HG03575 (cell line): ENCODE data around the gene HGS.

Experiments
- ATAC-seq: cut with Tn5 transposase; IDR thresholded peaks from one replicate; pipeline ENCODE4 v1.9.1; 2021; ENCODE audit not compliant: unreplicated experiment, insufficient number of reproducible peaks, low FRiP score; ENCODE audit errors: extremely low read depth

HGS gene

DNA sequence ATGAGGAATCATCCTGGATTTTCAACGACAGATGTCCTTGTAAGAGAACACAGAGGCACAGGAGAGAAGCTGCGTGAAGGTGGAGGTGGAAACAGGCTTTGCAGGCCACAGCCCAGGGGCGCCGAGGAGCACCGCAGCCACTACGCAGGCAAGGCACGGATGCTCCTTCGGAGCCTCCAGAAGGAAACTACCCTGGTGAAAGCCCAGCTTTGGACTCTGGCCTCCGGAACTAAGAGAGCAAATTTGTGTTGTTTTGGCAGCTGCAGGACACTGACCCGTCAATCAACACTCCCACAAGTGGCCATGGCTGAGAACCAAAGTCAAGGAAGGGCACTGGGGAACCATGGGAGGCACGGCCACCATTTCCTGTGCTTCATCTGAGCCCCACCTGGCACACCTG, 3.7 kb upstream of the HGS start:
- ATAC-seq: no peak

DNA sequence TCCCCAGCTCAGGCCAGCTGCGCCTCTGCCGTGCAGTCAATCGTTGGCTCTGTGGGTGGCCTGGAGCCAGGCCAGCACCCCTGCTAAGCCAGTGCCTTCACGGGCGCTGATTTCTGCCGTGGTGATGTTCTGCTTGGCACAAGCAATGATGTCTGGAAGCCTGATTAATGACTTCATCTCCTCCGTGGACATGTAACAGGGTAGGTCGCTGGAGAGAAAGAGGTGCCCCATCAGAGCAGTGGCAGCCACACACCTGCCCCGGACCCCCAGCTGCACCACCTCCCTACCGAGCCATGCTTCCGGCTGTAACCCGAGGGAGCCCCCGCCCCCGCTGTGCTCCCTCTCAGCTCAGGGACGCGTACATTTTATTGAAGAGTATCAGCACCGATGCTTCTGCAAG, 2.1 kb upstream of the HGS start:
- no peak for ATAC-seq

DNA sequence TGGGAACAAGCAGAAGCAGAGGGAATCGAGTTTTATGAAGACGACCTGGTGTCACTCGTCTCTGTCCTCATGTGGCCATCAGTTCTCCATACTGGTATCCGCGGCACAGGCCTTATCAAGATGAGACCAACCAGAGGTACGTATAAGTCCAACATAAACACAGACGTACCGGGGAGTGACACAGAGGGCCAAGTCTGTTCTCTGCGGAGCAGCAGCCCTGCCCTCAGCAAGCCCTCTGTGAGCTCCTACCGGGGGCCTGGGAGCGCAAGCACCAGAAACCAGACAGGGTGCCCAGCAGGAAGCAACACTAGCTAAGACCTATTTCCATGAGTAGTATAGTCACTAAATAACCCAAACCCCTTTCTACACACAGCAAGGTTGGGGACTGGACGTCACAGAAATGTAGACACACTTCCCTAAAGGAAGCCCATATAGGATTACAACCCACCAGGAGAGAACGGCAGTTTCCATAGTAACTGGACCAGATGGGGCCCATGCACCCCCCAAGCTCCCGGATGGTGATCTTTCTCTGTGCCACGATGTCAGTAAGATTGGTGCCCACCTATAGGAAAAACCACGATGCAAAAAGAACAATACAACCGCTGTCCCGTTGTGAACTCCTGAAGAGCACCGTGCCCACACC, 1.1 kb upstream of the HGS start:
- ATAC-seq: no peak

DNA sequence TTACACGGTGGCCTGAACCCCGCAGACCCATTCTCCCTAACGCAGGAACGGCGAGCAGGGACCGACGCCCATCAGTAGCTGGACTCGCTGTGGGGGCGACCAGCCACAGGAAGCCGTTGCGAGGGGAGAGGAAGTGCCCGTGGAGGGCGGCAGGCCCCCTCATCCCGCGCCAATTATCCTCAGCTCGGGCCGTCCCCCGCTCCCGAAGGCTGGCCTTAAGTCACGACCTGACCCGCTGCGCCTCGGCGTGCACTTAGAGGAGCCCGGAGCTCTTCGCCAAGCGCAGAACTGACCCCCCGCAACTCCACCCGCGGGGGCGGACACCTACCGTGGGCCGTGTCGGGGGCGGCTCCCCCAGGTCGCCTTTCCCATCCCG, 615 bp upstream of the HGS start:
- ATAC-seq: no peak

DNA sequence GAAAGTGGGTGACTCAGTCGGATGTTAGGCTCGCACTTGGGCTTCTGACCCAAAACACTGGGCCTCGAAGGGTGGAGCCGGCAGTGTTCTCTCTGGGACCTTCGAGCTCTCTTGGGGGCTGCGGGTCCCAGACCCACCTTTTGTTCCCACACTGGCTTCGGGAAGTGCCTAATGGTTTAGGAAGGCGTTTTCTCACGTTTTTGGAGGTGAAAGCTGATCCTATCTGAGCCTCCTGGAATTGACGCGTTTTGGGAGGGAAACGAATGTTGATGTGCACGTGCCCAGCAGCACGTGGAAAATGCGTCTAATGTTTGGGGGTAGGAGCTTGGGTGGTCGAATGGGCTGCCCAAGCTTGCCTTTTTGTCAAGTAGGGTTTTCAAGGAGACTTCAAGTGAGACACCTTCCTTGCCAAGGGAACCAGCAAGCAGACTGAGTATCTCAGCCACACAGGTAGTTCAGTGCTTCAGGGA, 666 bp downstream of the HGS start:
- no peak for ATAC-seq

DNA sequence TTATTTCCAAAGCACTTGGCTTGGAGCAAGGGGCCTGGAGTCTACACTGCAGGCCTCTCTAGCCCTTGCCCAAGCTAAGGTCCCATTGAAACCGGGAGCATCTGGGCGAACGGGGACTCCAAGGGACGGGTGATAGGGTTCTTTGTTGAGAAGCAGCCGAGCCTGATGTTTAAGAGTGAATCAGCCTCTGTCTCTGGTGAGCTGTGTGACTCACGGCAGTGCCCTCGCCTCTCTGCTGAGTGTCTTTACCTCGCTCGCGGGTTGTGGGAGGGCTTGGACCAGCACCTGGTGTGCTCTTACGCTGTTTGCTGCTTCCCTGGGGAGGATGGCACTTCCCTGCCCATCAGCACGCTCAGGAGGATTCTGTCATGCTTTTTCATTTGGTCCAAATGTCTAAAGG, 1.3 kb downstream of the HGS start:
- ATAC-seq: no peak

DNA sequence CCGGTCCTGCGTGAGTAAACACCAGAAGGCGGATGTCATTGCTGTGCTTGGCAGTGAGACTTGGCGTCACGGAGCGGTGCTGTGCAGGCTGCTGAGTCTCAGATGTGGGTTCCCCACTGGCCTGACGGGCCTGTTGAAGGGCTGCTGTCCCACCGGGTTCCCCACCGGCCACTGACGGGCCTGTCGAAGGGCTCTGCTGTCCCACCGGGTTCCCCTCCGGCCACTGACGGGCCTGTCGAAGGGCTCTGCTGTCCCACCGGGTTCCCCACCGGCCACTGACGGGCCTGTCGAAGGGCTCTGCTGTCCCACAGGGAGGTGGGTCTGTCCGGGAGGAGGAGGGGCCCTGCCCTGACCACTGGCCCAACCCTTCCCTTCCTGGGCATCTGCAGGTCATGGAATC, 2.8 kb downstream of the HGS start:
- no peak for ATAC-seq

DNA sequence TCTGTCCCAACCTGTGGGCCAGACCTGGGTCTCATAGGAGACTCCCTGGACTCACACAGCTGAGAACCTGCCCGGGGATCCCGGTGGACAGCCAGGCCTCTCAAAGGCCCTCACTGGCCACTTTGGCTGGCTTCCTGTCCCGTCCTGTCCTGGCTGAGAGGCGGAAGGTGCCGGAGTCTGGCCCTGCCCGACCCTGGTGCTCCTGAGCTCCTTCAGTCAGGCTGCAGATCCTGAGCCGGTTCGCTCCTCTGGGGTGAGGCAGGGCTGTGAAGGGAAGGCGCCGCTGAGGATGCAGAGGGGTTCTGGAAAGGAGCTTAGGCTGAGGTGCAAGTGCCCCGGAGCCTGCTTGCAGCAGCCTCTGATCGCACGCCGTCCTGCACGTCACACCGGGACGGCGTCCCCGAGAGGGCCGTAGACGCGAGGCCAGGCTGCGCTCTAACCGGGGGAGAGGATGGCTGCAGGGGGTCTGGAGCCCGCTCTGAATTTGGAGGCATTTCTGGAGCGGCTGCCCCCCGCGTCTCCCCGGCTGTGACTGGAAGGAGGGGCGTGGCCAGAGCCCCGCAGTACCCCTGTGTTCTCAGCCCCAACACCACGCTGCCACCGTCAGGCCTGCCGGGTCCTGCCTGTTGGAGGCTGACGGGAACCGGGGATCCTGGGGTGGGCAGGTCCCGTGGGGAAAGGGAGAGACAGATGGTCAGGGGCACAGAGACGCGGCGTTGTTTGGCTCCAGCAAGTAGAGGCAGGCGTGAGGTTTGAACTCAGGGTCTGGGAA, 4.1 kb downstream of the HGS start:
- no peak for ATAC-seq

DNA sequence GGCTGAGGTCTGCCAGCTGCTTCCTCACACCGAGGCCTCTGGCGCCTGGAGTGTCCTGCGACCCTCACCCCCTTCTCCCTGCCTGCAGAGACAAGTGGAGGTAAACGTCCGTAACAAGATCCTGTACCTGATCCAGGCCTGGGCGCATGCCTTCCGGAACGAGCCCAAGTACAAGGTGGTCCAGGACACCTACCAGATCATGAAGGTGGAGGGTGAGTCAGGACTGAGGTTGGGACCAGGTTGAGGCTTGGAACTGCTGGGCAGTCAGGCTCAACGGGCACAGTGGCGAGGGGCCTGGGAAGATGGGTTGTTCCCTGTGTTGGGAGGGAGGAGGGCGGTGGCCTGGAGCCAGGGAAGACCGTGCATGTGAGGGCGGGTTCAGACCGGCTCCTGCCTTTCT, 4.8 kb downstream of the HGS start:
- ATAC-seq: no peak

DNA sequence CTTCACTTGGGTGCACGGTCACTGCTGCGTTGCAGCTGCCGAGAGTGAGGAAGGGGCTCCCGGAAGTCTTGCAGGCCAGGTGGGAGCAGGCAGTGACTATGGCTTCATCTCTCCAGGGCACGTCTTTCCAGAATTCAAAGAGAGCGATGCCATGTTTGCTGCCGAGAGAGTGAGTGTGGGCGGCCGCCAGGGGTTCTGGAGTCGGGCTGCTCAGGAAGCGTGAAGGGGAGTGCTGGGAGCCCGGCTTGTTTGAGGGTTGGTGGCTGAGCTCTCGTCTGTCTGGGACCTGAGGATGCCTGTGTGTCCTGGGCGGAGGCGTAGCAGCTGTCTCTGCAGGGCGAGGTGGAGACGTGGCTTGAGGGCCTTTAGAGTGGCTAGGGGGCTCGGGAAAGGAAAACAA, 6.3 kb downstream of the HGS start:
- no peak for ATAC-seq

DNA sequence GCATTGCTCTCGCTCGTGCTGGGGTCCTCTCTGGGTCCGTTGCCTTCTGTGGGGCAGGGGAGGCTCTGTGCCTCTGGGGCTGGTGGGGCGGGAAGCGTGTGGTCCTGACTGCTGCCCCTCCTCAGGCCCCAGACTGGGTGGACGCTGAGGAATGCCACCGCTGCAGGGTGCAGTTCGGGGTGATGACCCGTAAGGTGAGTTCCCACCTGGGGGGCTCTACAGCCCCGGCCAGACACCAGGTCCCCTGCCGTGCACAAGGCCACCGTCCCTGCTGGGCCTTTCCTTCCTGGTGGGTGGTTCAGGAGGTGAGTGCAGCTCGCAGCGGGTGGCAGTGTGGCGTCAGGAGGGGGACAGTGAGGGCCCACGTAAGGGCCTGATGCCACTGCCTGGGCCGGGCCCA, 6.7 kb downstream of the HGS start:
- ATAC-seq: no peak

DNA sequence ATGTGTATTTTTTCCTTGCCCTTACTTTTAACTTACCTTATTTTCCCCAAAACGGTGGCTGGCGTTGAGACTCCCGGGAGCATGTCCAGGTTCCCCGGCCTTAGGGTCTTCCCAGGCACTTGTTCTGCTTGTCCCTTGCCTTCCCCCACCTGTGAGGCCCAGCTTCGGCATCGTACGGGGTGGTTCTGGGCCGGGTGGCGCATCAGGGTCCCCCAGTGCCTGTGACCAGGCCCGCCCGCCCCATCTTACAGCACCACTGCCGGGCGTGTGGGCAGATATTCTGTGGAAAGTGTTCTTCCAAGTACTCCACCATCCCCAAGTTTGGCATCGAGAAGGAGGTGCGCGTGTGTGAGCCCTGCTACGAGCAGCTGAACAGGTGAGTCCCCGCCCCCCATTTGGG, 7.4 kb downstream of the HGS start:
- ATAC-seq: no peak

DNA sequence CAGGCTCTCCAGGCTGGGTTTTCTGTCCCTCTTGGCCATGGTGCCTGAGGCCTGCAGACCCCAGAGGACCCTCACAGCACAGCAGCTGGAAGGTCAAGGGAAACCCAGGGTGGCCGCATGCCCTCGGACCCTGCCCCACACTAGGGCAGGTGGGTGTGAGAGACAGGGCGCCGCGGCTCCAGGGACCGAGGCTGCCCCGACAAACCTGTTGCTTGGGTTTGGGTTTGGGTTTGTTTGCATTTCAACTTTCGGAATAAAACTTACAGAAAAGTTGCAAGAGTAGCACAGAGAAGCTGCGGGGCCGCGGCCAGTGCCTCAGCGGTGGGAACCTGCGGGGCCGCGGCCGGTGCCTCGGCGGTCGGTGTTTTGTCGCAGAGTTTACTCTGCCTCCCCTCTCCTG, 7.8 kb downstream of the HGS start:
- no peak for ATAC-seq

DNA sequence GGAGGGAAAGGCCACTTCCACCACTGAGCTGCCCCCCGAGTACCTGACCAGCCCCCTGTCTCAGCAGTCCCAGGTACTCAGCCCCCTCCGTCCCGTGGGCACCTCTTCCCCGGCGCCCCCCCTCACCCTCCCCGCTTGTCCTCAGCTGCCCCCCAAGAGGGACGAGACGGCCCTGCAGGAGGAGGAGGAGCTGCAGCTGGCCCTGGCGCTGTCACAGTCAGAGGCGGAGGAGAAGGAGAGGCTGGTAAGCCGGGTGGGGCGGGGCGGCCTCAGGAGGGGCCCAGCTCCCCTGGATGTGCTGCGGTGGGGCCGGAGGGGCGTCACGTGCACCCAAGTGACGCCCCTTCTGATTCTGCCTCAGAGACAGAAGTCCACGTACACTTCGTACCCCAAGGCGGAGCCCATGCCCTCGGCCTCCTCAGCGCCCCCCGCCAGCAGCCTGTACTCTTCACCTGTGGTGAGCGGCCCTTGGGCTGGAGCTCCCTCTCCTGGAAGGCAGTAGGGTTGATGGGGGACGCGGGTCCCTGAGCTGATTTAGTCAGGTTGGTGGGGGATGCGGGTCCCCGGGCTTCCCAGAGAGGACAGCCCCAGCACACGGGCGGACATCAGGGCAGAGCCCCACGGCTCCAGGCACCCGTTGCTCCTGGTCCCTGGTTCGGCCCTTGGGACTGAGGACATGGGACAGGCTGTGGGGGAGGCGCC, 9.8 kb downstream of the HGS start:
- no peak for ATAC-seq

DNA sequence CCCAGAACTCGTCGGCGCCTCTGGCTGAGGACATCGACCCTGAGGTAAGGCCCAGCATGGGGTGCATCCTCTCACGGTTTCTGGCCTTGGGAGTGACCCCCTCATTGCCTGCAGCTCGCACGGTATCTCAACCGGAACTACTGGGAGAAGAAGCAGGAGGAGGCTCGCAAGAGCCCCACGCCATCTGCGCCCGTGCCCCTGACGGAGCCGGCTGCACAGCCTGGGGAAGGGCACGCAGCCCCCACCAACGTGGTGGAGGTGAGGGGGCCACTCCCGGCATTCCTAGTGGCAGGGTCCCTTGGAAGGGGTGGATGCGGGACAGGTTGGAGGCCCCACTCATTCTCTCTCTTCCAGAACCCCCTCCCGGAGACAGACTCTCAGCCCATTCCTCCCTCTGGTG, 11.0 kb downstream of the HGS start:
- ATAC-seq: no peak

DNA sequence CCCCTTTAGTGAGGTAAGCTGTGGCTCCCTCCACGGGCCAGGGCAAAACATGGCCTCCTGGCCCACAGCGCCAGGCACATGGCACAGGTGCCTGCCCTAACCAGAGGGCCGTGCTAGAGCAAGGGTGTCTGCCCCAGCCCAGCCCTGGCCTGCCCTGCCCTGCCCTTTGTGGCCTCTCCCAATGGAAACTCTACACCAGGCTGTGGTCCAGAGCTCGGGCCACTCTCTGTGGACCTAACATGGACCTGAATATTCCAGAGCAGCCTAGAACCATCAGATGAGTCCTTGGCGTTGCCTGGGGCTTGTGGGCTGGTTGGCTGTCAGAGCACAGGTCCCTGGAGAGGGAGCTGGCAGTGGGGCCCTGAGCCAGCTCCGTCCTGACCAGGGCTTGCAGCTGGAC, 11.4 kb downstream of the HGS start:
- ATAC-seq: no peak

DNA sequence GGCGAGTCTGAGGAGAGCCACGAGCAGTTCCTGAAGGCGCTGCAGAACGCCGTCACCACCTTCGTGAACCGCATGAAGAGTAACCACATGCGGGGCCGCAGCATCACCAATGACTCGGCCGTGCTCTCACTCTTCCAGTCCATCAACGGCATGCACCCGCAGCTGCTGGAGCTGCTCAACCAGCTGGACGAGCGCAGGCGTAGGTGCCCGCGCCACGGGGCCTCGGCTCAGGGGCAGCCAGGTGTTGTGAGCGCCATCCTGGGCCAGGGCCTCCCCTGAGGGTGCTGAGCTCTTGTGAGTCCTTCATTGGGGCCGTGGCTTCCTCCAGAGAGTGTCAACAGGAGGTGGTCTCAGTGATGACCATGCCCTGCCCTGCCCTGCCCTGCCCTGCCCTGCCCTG, 12.0 kb downstream of the HGS start:
- no peak for ATAC-seq

DNA sequence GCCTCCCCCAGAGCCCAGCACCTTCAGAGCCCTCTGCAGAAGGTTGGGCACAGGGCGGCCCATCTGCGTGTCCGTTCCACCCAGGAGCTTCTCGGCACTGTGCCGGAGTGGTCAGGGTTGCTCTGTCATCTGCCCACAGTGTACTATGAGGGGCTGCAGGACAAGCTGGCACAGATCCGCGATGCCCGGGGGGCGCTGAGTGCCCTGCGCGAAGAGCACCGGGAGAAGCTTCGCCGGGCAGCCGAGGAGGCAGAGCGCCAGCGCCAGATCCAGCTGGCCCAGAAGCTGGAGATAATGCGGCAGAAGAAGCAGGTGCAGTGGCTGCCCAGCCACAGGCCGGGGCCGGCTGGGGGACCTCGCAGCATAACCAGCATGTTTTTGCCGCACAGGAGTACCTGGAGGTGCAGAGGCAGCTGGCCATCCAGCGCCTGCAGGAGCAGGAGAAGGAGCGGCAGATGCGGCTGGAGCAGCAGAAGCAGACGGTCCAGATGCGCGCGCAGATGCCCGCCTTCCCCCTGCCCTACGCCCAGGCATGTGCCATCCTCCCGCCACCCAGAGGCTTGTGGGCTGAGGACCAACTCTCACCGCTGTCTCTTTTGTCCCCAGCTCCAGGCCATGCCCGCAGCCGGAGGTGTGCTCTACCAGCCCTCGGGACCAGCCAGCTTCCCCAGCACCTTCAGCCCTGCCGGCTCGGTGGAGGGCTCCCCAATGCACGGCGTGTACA, 12.6 kb downstream of the HGS start:
- no peak for ATAC-seq

DNA sequence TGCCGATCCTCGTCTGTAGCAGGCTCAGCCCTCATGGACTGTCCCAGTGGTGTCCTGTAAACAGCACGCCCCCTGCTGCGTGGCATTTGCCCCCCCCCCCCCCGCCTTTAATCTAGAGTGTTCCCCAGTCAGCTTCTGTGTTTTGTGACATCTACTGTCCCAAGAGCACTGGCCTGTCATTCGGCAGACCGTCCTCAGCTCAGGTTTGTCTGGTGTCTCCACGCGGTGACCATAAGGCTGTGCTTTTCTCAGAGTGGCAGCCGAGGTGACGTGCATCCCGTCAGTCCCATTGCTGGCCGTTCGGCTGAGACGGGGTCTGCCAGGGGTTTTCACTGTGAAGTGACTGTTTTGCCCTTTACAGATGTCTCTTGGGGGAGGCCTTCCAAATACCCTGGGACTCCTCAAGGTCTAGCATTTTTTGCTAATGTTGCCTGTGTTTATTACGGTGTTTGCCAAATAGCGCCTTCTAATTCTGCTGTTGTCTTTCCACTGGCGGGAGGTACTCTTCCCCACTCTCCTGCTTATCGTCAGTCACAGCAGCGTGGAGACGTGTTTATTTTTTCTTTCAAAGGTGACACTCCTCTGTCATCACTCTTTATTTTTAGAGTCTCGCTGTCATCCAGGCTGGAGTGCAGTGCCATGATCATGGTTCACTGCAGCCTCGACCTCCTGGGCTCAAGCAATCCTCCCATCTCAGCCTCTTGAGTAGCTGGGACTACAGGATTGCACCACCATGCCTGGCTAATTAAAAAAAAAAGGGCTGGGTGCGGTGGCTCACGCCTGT, 13.6 kb downstream of the HGS start:
- no peak for ATAC-seq
